Fibroblast of lung (primary cell): Measurements from ENCODE around the gene TLNRD1.

ENCODE experiments used
- CTCF ChIP-seq, 2 donors: IDR thresholded peaks in 1 of 2; conservative IDR thresholded peaks in 1 of 2; 1 replicate in 1 of 2; 2 replicates in 1 of 2; pipeline ENCODE4 v1.5.1; 2011 to 2012; ENCODE audit warnings: low read length in 2 of 2, control low read depth in 1 of 2, inconsistent platforms in 1 of 2, low read depth in 1 of 2, mild to moderate bottlenecking in 1 of 2
- EZH2 ChIP-seq: IDR thresholded peaks from 2 replicates; pipeline ENCODE4 v1.5.1; 2012; ENCODE audit warnings: low read length, control low read depth, mild to moderate bottlenecking; ENCODE audit errors: missing control alignments

- TF ChIP-seq CTCF (conservative IDR thresholded peaks at IDR 0.05 in 1 of 2, IDR thresholded peaks at IDR 0.05 in 1 of 2; ENCODE audit: low read depth in 1 of 2, low read length in 2 of 2) (peak; percentile 27 to 50), EZH2 (no peak)
These were observed 4.5 kb upstream of the TLNRD1 start for GRCh38 chr15:80996247-80996646.
